Glutamatergic neuron (in vitro differentiated cells): ENCODE data around the gene GGA2. TPM values are rescaled to one million over a fixed set of nuclear protein-coding genes. Genes with fewer than 3 reads are reported as not detected.

Experiments used
- DNase-seq: peaks from one replicate; pipeline ENCODE4 v3.0.0; 2022
- H3K27ac Mint-ChIP-seq: one replicate; pipeline ENCODE4 v1.8.0; 2020; ENCODE audit warnings: mild to moderate bottlenecking, mixed read lengths, inconsistent platforms; ENCODE audit not compliant: unreplicated experiment
- H3K27me3 Mint-ChIP-seq: one replicate; pipeline ENCODE4 v1.8.0; 2020; ENCODE audit warnings: mild to moderate bottlenecking, moderate library complexity, mixed read lengths, inconsistent platforms; ENCODE audit not compliant: unreplicated experiment
- H3K36me3 Mint-ChIP-seq: one replicate; pipeline ENCODE4 v1.8.0; 2020; ENCODE audit warnings: mild to moderate bottlenecking, mixed read lengths, inconsistent platforms; ENCODE audit not compliant: unreplicated experiment
- H3K4me1 Mint-ChIP-seq: one replicate; pipeline ENCODE4 v1.8.0; 2020; ENCODE audit warnings: mild to moderate bottlenecking, low read depth, mixed read lengths, inconsistent platforms; ENCODE audit not compliant: unreplicated experiment
- H3K4me3 Mint-ChIP-seq: one replicate; pipeline ENCODE4 v1.8.0; 2020; ENCODE audit warnings: mild to moderate bottlenecking, mixed read lengths, inconsistent platforms; ENCODE audit not compliant: unreplicated experiment
- H3K9me3 Mint-ChIP-seq: one replicate; pipeline ENCODE4 v1.8.0; 2020; ENCODE audit warnings: mild to moderate bottlenecking, moderate library complexity, mixed read lengths, inconsistent platforms; ENCODE audit not compliant: unreplicated experiment
- CTCF ChIP-seq: fragments of 200-600 bp; sonication (generic); IDR thresholded peaks from one replicate; pipeline ENCODE4 v1.5.0; 2021; ENCODE audit not compliant: partially characterized antibody, unreplicated experiment
- total RNA-seq: library from RNA; stranded (reverse); fragmentation: NEBNext Ultra II Directional; extraction: Animal tissue kit (Norgen Biotek cat#: 25700); gene quantifications from one replicate; pipeline ENCODE4 v1.2.1, GENCODE V29; 2021; ENCODE audit not compliant: unreplicated experiment

The GGA2 gene
- total RNA-seq, 1 donor from 2014 or later, result 51.6 TPM

- Mint-ChIP-seq H3K36me3 (no peaks in the 10 kb centered on the region), H3K9me3 (peaks cover 2% of the 10 kb centered on the region), H3K4me1 (peaks cover 5% of the 10 kb centered on the region), H3K27me3 (no peaks in the 10 kb centered on the region), H3K4me3 (no peak overlapping the region), H3K27ac (no peak overlapping the region)
- DNase-seq, result no peak
- no peak for TF ChIP-seq CTCF
These were observed 8.2 kb upstream of the GGA2 start for GRCh38 chr16:23518435-23518891.

GRCh38 chr16:23516366-23517137 lies 6.3 kb upstream of the GGA2 start:
- Mint-ChIP-seq H3K36me3 (no peaks in the 10 kb centered on the region), H3K27me3 (no peaks in the 10 kb centered on the region), H3K4me3 (no peak overlapping the region), H3K27ac (no peak overlapping the region), H3K4me1 (peaks cover 5% of the 10 kb centered on the region), H3K9me3 (peaks cover 2% of the 10 kb centered on the region)
- TF ChIP-seq CTCF, result no peak
- DNase-seq, result no peak

GRCh38 chr16:23515881-23516280 lies 5.6 kb upstream of the GGA2 start:
- H3K9me3 Mint-ChIP-seq, result peaks cover 5% of the 10 kb centered on the region
- no peaks in the 10 kb centered on the region for H3K36me3 Mint-ChIP-seq
- peaks cover 2% of the 10 kb centered on the region for H3K27me3 Mint-ChIP-seq
- peaks cover 5% of the 10 kb centered on the region for H3K4me1 Mint-ChIP-seq
- no peak overlapping the region for H3K4me3 Mint-ChIP-seq
- DNase-seq, result no peak
- no peak overlapping the region for H3K27ac Mint-ChIP-seq
- TF ChIP-seq CTCF, result no peak

- H3K27ac Mint-ChIP-seq, result no peak overlapping the region
- TF ChIP-seq CTCF, result no peak
- H3K36me3 Mint-ChIP-seq, result no peaks in the 10 kb centered on the region
- peaks cover 2% of the 10 kb centered on the region for H3K27me3 Mint-ChIP-seq
- no peak overlapping the region for H3K4me3 Mint-ChIP-seq
- peaks cover 7% of the 10 kb centered on the region for H3K9me3 Mint-ChIP-seq
- peaks cover 5% of the 10 kb centered on the region for H3K4me1 Mint-ChIP-seq
- no peak for DNase-seq
These were observed 4.3 kb upstream of the GGA2 start for GRCh38 chr16:23514381-23515152.
